HFFc6 (cell line): ENCODE data around the gene CCDC192. TPM values are rescaled to one million over a fixed set of nuclear protein-coding genes. Genes with fewer than 3 reads are reported as not detected.

Experiments used
- DNase-seq: peaks from one replicate; pipeline ENCODE4 v3.0.0-alpha.2; 2018
- H3K27ac Mint-ChIP-seq: 2 replicates; pipeline ENCODE4 v1.8.0; 2020; ENCODE audit warnings: mild to moderate bottlenecking, mixed read lengths
- H3K27me3 Mint-ChIP-seq: 2 replicates; pipeline ENCODE4 v1.8.0; 2021; ENCODE audit warnings: mild to moderate bottlenecking, moderate library complexity, mixed read lengths; ENCODE audit not compliant: insufficient read depth
- H3K36me3 Mint-ChIP-seq: 2 replicates; pipeline ENCODE4 v1.8.0; 2021; ENCODE audit warnings: low read depth, mixed read lengths
- H3K4me1 Mint-ChIP-seq: 2 replicates; pipeline ENCODE4 v1.8.0; 2020; ENCODE audit warnings: low read depth, mixed read lengths
- H3K4me3 Mint-ChIP-seq: 2 replicates; pipeline ENCODE4 v1.8.0; 2020; ENCODE audit warnings: mild to moderate bottlenecking, moderate library complexity, mixed read lengths
- H3K9me3 Mint-ChIP-seq: 2 replicates; pipeline ENCODE4 v1.8.0; 2020; ENCODE audit warnings: mild to moderate bottlenecking, mixed read lengths
- CTCF ChIP-seq: fragments of 200-600 bp; sonication (generic); IDR thresholded peaks from 2 replicates; pipeline ENCODE4 v1.5.0; 2021; ENCODE audit warnings: antibody characterized with exemption, mild to moderate bottlenecking
- total RNA-seq, 6 experiments: library from RNA; stranded (reverse); fragmentation: NEBNext Ultra II Directional; extraction: Animal tissue kit (Norgen Biotek cat#: 25700); gene quantifications; 2 replicates in 1 of 6; 3 replicates in 5 of 6; pipeline ENCODE4 v1.2.3, GENCODE V29; 2021

Gene CCDC192
- total RNA-seq, 6 experiments from 2014 or later, result not detected

- DNase-seq, result no peak
- TF ChIP-seq CTCF, result no peak
- Mint-ChIP-seq H3K27me3 (peaks cover 1% of the 10 kb centered on the region), H3K4me1 (no peaks in the 10 kb centered on the region), H3K36me3 (no peaks in the 10 kb centered on the region), H3K27ac (no peak overlapping the region), H3K4me3 (no peak overlapping the region), H3K9me3 (no peaks in the 10 kb centered on the region)
These were observed 213.8 kb downstream of the CCDC192 start for GRCh38 chr5:127916885-127917573.

GRCh38 chr5:127919006-127919796 is 216.0 kb downstream of the CCDC192 start:
- no peak for DNase-seq
- H3K27ac Mint-ChIP-seq, result no peak overlapping the region
- no peaks in the 10 kb centered on the region for H3K9me3 Mint-ChIP-seq
- TF ChIP-seq CTCF, result no peak
- H3K27me3 Mint-ChIP-seq, result peaks cover 1% of the 10 kb centered on the region
- no peaks in the 10 kb centered on the region for H3K36me3 Mint-ChIP-seq
- no peak overlapping the region for H3K4me3 Mint-ChIP-seq
- no peaks in the 10 kb centered on the region for H3K4me1 Mint-ChIP-seq

GRCh38 chr5:127919818-127920217 is 216.6 kb downstream of the CCDC192 start:
- H3K27me3 Mint-ChIP-seq, result peaks cover 1% of the 10 kb centered on the region

DNA sequence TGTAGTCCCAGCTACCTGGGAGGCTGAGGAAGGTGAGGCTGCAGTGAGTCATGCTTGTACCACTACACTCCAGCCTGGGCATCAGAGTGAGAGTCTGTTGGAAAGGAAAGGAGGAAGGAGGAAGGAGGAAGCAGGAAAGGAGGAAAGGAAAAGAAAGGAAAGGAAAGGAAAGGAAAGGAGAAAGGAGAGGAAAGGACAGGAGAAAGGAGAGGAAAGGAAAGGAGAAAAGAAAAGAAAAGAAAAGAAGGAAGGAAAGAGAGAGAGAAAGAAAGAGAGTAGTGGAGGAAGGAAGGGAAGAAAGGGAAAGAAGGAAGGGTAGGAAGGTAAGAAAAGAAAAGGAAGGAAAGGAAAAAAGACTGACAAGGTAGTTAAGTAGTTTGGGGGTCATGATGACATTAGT is 217.7 kb downstream of the CCDC192 start:
- DNase-seq, result no peak
- Mint-ChIP-seq H3K4me1 (no peaks in the 10 kb centered on the region), H3K4me3 (no peak overlapping the region), H3K27ac (no peak overlapping the region), H3K27me3 (peaks cover 1% of the 10 kb centered on the region), H3K36me3 (no peaks in the 10 kb centered on the region), H3K9me3 (no peaks in the 10 kb centered on the region)
- TF ChIP-seq CTCF, result no peak

More at GRCh38 chr5:127919818-127920217, 216.6 kb downstream of the CCDC192 start:
- no peak for DNase-seq
- Mint-ChIP-seq H3K27ac (no peak overlapping the region), H3K36me3 (no peaks in the 10 kb centered on the region), H3K4me3 (no peak overlapping the region), H3K9me3 (no peaks in the 10 kb centered on the region), H3K4me1 (no peaks in the 10 kb centered on the region)
- TF ChIP-seq CTCF, result no peak

- Mint-ChIP-seq H3K4me1 (no peaks in the 10 kb centered on the region), H3K27me3 (peaks cover 1% of the 10 kb centered on the region; the same call in 1 of the 2 replicates), H3K27ac (no peak overlapping the region), H3K36me3 (no peaks in the 10 kb centered on the region), H3K4me3 (no peak overlapping the region), H3K9me3 (no peaks in the 10 kb centered on the region)
- no peak for DNase-seq
- TF ChIP-seq CTCF, result no peak
These were observed 219.4 kb downstream of the CCDC192 start for GRCh38 chr5:127922603-127923002.
